Caco-2 (cell line): ENCODE results near the gene GLP2R. TPM values are rescaled to one million over a fixed set of nuclear protein-coding genes. Genes with fewer than 3 reads are reported as not detected.
A peak's percentile ranks its signal among the peaks of the same experiment; 100 is the strongest.

Experiments
- BruUV-seq: library from RNA; stranded (reverse); fragments of 400-500 nt; replicated peaks from 2 replicates; lab custom pipeline; 2021; lab: Mats Ljungman, UMichigan
- CTCF ChIA-PET: fragments of 300-600 bp; sonication (Branson Sonifier 250); formaldehyde crosslinking; loops from one replicate; lab custom pipeline; 2022; ENCODE audit warnings: antibody characterized with exemption; lab: Charles Lee
- POLR2A ChIA-PET: fragments of 300-600 bp; sonication (Branson Sonifier 250); formaldehyde crosslinking; loops from one replicate; lab custom pipeline; 2022; ENCODE audit warnings: antibody characterized with exemption; lab: Charles Lee
- DNase-seq, 2 experiments: peaks; one replicate each; pipeline versions ENCODE4 v3.0.0 to v3.0.0-alpha.2; 2020 to 2022
- H3K27me3 ChIP-seq: replicated peaks from 2 replicates; pipeline ENCODE4 v1.6.0; 2011; ENCODE audit warnings: low read length; ENCODE audit not compliant: control insufficient read depth, insufficient read depth
- H3K36me3 ChIP-seq: 2 replicates; pipeline ENCODE4 v1.5.1; 2011; ENCODE audit warnings: low read length; ENCODE audit not compliant: control insufficient read depth, insufficient read depth
- H3K4me1 ChIP-seq: fragments of 250-450 bp; sonication (Bioruptor Pico); 2 replicates; pipeline ENCODE4 v1.5.1; 2020; ENCODE audit warnings: mild to moderate bottlenecking
- H3K4me3 ChIP-seq: 2 replicates; pipeline ENCODE4 v1.5.1; 2011; ENCODE audit warnings: low read depth, mild to moderate bottlenecking, control low read depth, low read length
- H3K9me3 ChIP-seq: fragments of 250-450 bp; sonication (Bioruptor Pico); 2 replicates; pipeline ENCODE4 v1.5.1; 2020; ENCODE audit warnings: mild to moderate bottlenecking, moderate library complexity
- H3K27ac Mint-ChIP-seq: one replicate; pipeline ENCODE4 v1.8.0; 2022; ENCODE audit warnings: mixed read lengths; ENCODE audit not compliant: unreplicated experiment
- H3K27me3 Mint-ChIP-seq: one replicate; pipeline ENCODE4 v1.8.0; 2022; ENCODE audit warnings: mixed read lengths; ENCODE audit not compliant: insufficient read depth, unreplicated experiment
- H3K36me3 Mint-ChIP-seq: one replicate; pipeline ENCODE4 v1.8.0; 2022; ENCODE audit warnings: mild to moderate bottlenecking, mixed read lengths; ENCODE audit not compliant: insufficient read depth, unreplicated experiment
- H3K4me1 Mint-ChIP-seq: one replicate; pipeline ENCODE4 v1.8.0; 2022; ENCODE audit warnings: low read depth, mixed read lengths; ENCODE audit not compliant: unreplicated experiment
- H3K4me3 Mint-ChIP-seq: one replicate; pipeline ENCODE4 v1.8.0; 2022; ENCODE audit warnings: mild to moderate bottlenecking, moderate library complexity, mixed read lengths; ENCODE audit not compliant: unreplicated experiment
- H3K9me3 Mint-ChIP-seq: one replicate; pipeline ENCODE4 v1.8.0; 2022; ENCODE audit warnings: mixed read lengths; ENCODE audit not compliant: unreplicated experiment
- CTCF ChIP-seq, 2 experiments: fragments of 200-600 bp in 1 of 2; IDR thresholded peaks; 1 replicate in 1 of 2; 2 replicates in 1 of 2; pipeline versions ENCODE4 v1.5.1 to v1.8.0; 2011 to 2022; ENCODE audit warnings: antibody characterized with exemption in 1 of 2, control low read depth in 1 of 2, inconsistent platforms in 1 of 2, low read depth in 1 of 2, low read length in 1 of 2, mild to moderate bottlenecking in 1 of 2, moderate library complexity in 1 of 2; ENCODE audit not compliant: insufficient read depth in 1 of 2, severe bottlenecking in 1 of 2, unreplicated experiment in 1 of 2
- intact Hi-C: fragments of 100-400 bp; cut with micrococcal nuclease; formaldehyde crosslinking; loops from one replicate; pipeline ENCODE4 v1.10.0; 2022; ENCODE audit not compliant: unreplicated experiment
- total RNA-seq: library from RNA; stranded (reverse); gene quantifications from 2 replicates; pipeline ENCODE4 v1.2.3, GENCODE V29; 2022

GLP2R gene
- total RNA-seq, 1 experiment from 2014 or later, result not detected

GRCh38 chr17:9890124-9890523 is 64.4 kb downstream of the GLP2R start:
- CTCF ChIA-PET, result interaction anchor here (0.5 kb wide), 1 partner anchor 275 kb away, joined by 5 read pairs; no protein-coding TSS in a partner anchor
- H3K9me3 ChIP-seq, result no peaks in the 10 kb centered on the region
- peak in 1 of 2 experiments; percentile 4 for DNase-seq
- Mint-ChIP-seq H3K36me3 (no peaks in the 10 kb centered on the region), H3K9me3 (no peaks in the 10 kb centered on the region), H3K4me3 (no peak overlapping the region), H3K27ac (no peak overlapping the region), H3K27me3 (no peaks in the 10 kb centered on the region), H3K4me1 (no peaks in the 10 kb centered on the region)
- POLR2A ChIA-PET, result no interaction called here
- intact Hi-C loops, result no loop called here
- no peaks in the 10 kb centered on the region for H3K4me1 ChIP-seq
- no peaks in the 10 kb centered on the region for H3K36me3 ChIP-seq
- BruUV-seq, result no TSS peak
- TF ChIP-seq CTCF (IDR thresholded peaks at IDR 0.05; ENCODE audit: insufficient read depth in 1 of 2, low read depth in 1 of 2, low read length in 1 of 2, severe bottlenecking in 1 of 2, unreplicated experiment in 1 of 2), result peak in 1 of 2 experiments; percentile 13
- H3K4me3 ChIP-seq, result no peak overlapping the region
- H3K27me3 ChIP-seq, result no peaks in the 10 kb centered on the region

- H3K9me3 ChIP-seq, result no peaks in the 10 kb centered on the region
- Mint-ChIP-seq H3K36me3 (no peaks in the 10 kb centered on the region), H3K4me3 (no peak overlapping the region), H3K9me3 (no peaks in the 10 kb centered on the region), H3K27ac (no peak overlapping the region), H3K4me1 (no peaks in the 10 kb centered on the region), H3K27me3 (peaks cover 8% of the 10 kb centered on the region)
- H3K27me3 ChIP-seq, result no peaks in the 10 kb centered on the region
- no peaks in the 10 kb centered on the region for H3K4me1 ChIP-seq
- DNase-seq, result no peak
- intact Hi-C loops, result no loop called here
- no peaks in the 10 kb centered on the region for H3K36me3 ChIP-seq
- no TSS peak for BruUV-seq
- ChIA-PET POLR2A (no interaction called here), CTCF (no interaction called here)
- H3K4me3 ChIP-seq, result no peak overlapping the region
- TF ChIP-seq CTCF (IDR thresholded peaks at IDR 0.05; ENCODE audit: insufficient read depth in 1 of 2, low read depth in 1 of 2, low read length in 1 of 2, severe bottlenecking in 1 of 2, unreplicated experiment in 1 of 2), result no peak
These were observed 67.8 kb downstream of the GLP2R start for GRCh38 chr17:9893411-9894012.

GRCh38 chr17:9894231-9894630 is 68.5 kb downstream of the GLP2R start:
- Mint-ChIP-seq H3K9me3 (no peaks in the 10 kb centered on the region), H3K4me3 (no peak overlapping the region), H3K36me3 (no peaks in the 10 kb centered on the region), H3K27ac (no peak overlapping the region), H3K27me3 (peaks cover 8% of the 10 kb centered on the region), H3K4me1 (no peaks in the 10 kb centered on the region)
- ChIA-PET POLR2A (no interaction called here), CTCF (no interaction called here)
- no peak for DNase-seq
- BruUV-seq, result no TSS peak
- intact Hi-C loops, result no loop called here
- Histone ChIP-seq H3K4me1 (no peaks in the 10 kb centered on the region), H3K9me3 (no peaks in the 10 kb centered on the region), H3K36me3 (no peaks in the 10 kb centered on the region), H3K4me3 (no peak overlapping the region), H3K27me3 (no peaks in the 10 kb centered on the region)
- TF ChIP-seq CTCF (IDR thresholded peaks at IDR 0.05; ENCODE audit: insufficient read depth in 1 of 2, low read depth in 1 of 2, low read length in 1 of 2, severe bottlenecking in 1 of 2, unreplicated experiment in 1 of 2), result no peak
